IPS DF 6.9 (cell line): ENCODE measurements around the gene ABCG8.

Experiments
- DNase-seq: peaks from one replicate; pipeline ENCODE4 v3.0.0-alpha.2; 2013; ENCODE audit warnings: low read depth, low spot score
- H3K27ac ChIP-seq: one replicate; pipeline ENCODE4 v1.5.1; 2013; ENCODE audit warnings: low read length, control low read depth
- H3K27me3 ChIP-seq: 2 replicates; pipeline ENCODE4 v1.6.1; 2013; ENCODE audit warnings: mild to moderate bottlenecking, low read length; ENCODE audit not compliant: control insufficient read depth, insufficient read depth
- H3K36me3 ChIP-seq: 2 replicates; pipeline ENCODE4 v1.6.1; 2013; ENCODE audit warnings: low read length; ENCODE audit not compliant: control insufficient read depth, insufficient read depth
- H3K4me1 ChIP-seq: 2 replicates; pipeline ENCODE4 v1.6.1; 2013; ENCODE audit warnings: low read length; ENCODE audit not compliant: control insufficient read depth, insufficient read depth
- H3K4me3 ChIP-seq: 2 replicates; pipeline ENCODE4 v1.5.1; 2013; ENCODE audit warnings: mild to moderate bottlenecking, low read length
- H3K9me3 ChIP-seq: 2 replicates; pipeline ENCODE4 v1.6.1; 2013; ENCODE audit warnings: low read length, inconsistent platforms; ENCODE audit not compliant: control insufficient read depth, insufficient read depth
- WGBS: extraction: QIAGEN DNeasy Blood & Tissue Kit; methylation state at CpG from one replicate; pipeline ENCODE4 v1.1.7; 2013; ENCODE audit warnings: mixed read lengths, missing lambda C conversion rate; ENCODE audit not compliant: insufficient read length, insufficient coverage; 5-methylcytosine and 5-hydroxymethylcytosine counted together

ABCG8 gene

GRCh38 chr2:43874776-43875451 is 36.1 kb downstream of the ABCG8 start:
- no peak overlapping the region for H3K27ac ChIP-seq
- no CpG with 5 or more reads among the region's 11 CpGs for WGBS
- no peaks in the 10 kb centered on the region for H3K36me3 ChIP-seq
- H3K4me3 ChIP-seq: no peak overlapping the region
- no peak for DNase-seq
- no peaks in the 10 kb centered on the region for H3K9me3 ChIP-seq
- H3K4me1 ChIP-seq: no peaks in the 10 kb centered on the region
- no peaks in the 10 kb centered on the region for H3K27me3 ChIP-seq

- Histone ChIP-seq H3K4me3 (no peak overlapping the region), H3K4me1 (no peaks in the 10 kb centered on the region), H3K9me3 (no peaks in the 10 kb centered on the region), H3K27me3 (no peaks in the 10 kb centered on the region), H3K36me3 (no peaks in the 10 kb centered on the region), H3K27ac (no peak overlapping the region)
- peak; percentile 50 for DNase-seq
- no CpG with 5 or more reads among the region's 16 CpGs for WGBS
Observed at GRCh38 chr2:43877782-43878464, 39.2 kb downstream of the ABCG8 start.

DNA sequence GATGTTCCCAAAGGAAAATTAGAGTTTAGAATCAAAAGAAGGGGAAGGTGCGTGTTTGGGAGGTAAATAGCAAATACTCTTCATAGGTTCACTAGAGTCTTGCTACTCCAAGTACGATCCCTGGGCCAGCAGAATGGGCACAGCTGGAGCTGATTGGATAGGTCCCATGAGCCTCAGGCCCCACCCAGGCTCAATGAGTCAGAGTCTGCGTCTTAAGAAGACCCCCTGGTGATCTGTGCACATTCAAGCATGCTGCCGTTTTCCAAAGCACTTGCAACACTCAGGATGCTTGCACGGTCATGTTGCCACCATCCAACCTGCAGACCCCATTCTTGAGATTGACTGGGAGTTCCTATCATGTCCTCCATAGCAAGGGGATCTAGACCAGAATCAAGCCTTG is 40.5 kb downstream of the ABCG8 start:
- DNase-seq: no peak
- no peak overlapping the region for H3K4me3 ChIP-seq
- H3K9me3 ChIP-seq: no peaks in the 10 kb centered on the region
- no peaks in the 10 kb centered on the region for H3K36me3 ChIP-seq
- no peaks in the 10 kb centered on the region for H3K4me1 ChIP-seq
- no peaks in the 10 kb centered on the region for H3K27me3 ChIP-seq
- no peak overlapping the region for H3K27ac ChIP-seq
- no CpG with 5 or more reads among the region's 5 CpGs for WGBS

DNA sequence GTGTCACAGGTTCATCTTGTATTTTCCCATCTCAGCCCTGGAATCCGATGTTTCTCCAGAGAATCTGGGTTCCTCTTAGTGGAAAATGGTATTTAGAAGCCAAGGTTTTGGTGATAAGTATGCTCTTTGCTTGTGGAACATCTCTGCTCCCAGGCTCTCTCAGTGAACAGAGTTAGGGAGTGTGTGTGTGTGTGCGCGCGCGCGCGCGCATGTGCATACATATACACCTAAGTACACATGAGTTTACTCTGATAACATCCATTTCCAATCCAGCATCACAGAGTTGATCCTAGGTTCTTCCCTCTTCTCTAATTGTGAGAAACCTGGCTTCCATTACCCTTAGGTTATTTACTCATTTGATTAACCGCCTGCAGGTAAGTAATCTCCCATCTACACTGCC is 41.7 kb downstream of the ABCG8 start:
- WGBS: no CpG with 5 or more reads among the region's 9 CpGs
- no peaks in the 10 kb centered on the region; the same call in 1 of the 2 replicates for H3K36me3 ChIP-seq
- H3K4me1 ChIP-seq: no peaks in the 10 kb centered on the region

GRCh38 chr2:43880952-43881351 is 42.2 kb downstream of the ABCG8 start:
- DNase-seq: no peak
- WGBS: no CpG with 5 or more reads among the region's 5 CpGs

More for the DNA sequence above, 41.7 kb downstream of the ABCG8 start:
- Histone ChIP-seq H3K27ac (no peak overlapping the region), H3K4me3 (no peak overlapping the region), H3K27me3 (no peaks in the 10 kb centered on the region), H3K9me3 (no peaks in the 10 kb centered on the region)
- DNase-seq: no peak

GRCh38 chr2:43882312-43882711 is 43.5 kb downstream of the ABCG8 start:
- Histone ChIP-seq H3K9me3 (no peaks in the 10 kb centered on the region), H3K4me1 (no peaks in the 10 kb centered on the region), H3K36me3 (peaks cover 6% of the 10 kb centered on the region; the same call in 1 of the 2 replicates), H3K27ac (no peak overlapping the region), H3K4me3 (no peak overlapping the region), H3K27me3 (no peaks in the 10 kb centered on the region)
- no CpG with 5 or more reads among the region's 4 CpGs for WGBS
- no peak for DNase-seq

More at GRCh38 chr2:43880952-43881351, 42.2 kb downstream of the ABCG8 start:
- no peak overlapping the region for H3K4me3 ChIP-seq
- H3K27me3 ChIP-seq: no peaks in the 10 kb centered on the region
- H3K9me3 ChIP-seq: no peaks in the 10 kb centered on the region
- no peak overlapping the region for H3K27ac ChIP-seq
- H3K4me1 ChIP-seq: no peaks in the 10 kb centered on the region
- no peaks in the 10 kb centered on the region; the same call in 1 of the 2 replicates for H3K36me3 ChIP-seq

DNA sequence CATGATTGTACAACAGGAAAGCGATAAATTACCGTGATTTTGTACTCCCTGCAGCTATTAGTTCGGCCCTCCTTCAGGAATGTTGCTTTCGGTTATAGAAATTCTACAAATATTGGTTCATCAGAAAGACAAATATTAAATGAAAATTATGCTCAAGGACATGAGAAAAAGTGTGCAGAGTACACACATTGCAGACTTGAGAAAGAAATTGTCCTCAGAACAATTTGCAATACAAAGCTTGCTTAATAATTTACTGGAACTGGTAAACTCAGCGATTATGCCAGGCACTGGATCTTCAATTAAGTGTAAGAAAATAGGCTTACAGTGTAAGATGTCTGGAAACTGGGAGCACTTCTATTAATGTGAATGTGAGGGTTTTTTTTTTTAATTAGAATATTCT is 45.9 kb downstream of the ABCG8 start:
- no CpG with 5 or more reads among the region's 5 CpGs for WGBS
- H3K4me1 ChIP-seq: no peaks in the 10 kb centered on the region
- H3K27ac ChIP-seq: no peak overlapping the region

DNA sequence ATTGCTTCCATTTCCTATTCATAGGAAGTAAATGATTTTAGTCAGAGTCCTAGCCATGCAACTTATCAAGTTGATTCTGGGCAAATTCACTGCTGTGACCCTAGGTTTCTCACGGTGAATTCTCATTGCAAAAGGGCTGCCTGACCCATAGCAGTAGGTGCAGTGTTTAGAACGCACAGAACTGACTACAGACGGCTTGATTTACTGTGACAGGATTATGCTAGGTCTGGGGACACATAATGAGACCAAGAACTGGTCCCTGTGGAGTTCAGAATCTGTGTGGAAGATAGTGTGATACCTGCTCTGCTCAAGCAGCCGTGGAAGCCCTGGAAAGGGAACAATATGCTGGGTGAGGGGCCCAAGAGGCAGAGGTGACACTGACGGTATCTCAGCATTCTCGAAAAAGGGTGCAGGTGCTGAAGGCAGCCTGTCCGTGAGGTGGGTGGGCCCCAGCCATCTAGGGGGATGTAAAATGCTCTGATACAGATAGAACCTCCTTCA is 46.4 kb downstream of the ABCG8 start:
- no peaks in the 10 kb centered on the region for H3K4me1 ChIP-seq
- no peak overlapping the region for H3K4me3 ChIP-seq
- DNase-seq: no peak
- H3K27ac ChIP-seq: no peak overlapping the region
- no peaks in the 10 kb centered on the region for H3K9me3 ChIP-seq
- H3K36me3 ChIP-seq: peaks cover 13% of the 10 kb centered on the region; the same call in 1 of the 2 replicates
- no CpG with 5 or more reads among the region's 7 CpGs for WGBS
- no peaks in the 10 kb centered on the region for H3K27me3 ChIP-seq

More for the DNA sequence above, 45.9 kb downstream of the ABCG8 start:
- no peaks in the 10 kb centered on the region for H3K9me3 ChIP-seq
- no peak for DNase-seq
- H3K27me3 ChIP-seq: no peaks in the 10 kb centered on the region
- no peak overlapping the region for H3K4me3 ChIP-seq
- peaks cover 13% of the 10 kb centered on the region; the same call in 1 of the 2 replicates for H3K36me3 ChIP-seq

GRCh38 chr2:43887176-43887575 is 48.4 kb downstream of the ABCG8 start:
- no peaks in the 10 kb centered on the region for H3K9me3 ChIP-seq
- H3K4me1 ChIP-seq: no peaks in the 10 kb centered on the region
- H3K4me3 ChIP-seq: no peak overlapping the region
- no CpG with 5 or more reads among the region's 7 CpGs for WGBS
- H3K27me3 ChIP-seq: no peaks in the 10 kb centered on the region
- no peak overlapping the region for H3K27ac ChIP-seq
- no peak for DNase-seq
- peaks cover 16% of the 10 kb centered on the region; the same call in 1 of the 2 replicates for H3K36me3 ChIP-seq

DNA sequence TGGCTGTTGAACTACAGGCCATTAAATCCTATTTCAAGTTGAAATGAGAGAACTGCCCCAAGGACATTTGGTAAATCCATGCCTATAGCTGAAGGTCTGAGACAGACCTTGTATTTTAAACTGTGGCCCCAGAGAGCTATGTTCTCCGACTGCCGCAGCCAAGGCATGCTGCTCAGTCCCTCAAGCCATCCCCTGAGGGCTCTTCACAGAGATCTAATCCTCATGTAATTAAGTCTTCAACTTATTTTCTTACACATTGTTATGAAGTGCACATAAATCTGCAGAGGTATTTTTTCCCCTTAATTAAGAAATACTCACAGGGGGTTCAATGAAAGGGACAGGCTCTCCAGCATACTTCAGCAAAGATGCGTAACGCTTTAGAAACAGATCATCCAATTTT is 50.6 kb downstream of the ABCG8 start:
- no peaks in the 10 kb centered on the region for H3K9me3 ChIP-seq
- no peaks in the 10 kb centered on the region for H3K4me1 ChIP-seq
- no peaks in the 10 kb centered on the region for H3K27me3 ChIP-seq
- no peak overlapping the region for H3K27ac ChIP-seq
- no peak for DNase-seq
- H3K36me3 ChIP-seq: peaks cover 24% of the 10 kb centered on the region; the same call in 1 of the 2 replicates
- no CpG with 5 or more reads among the region's 4 CpGs for WGBS
- no peak overlapping the region for H3K4me3 ChIP-seq
